GM18520 (cell line): ENCODE data around the gene ACTA1.
"Not testable (repeated sequence)": the region's sequence is repeated elsewhere in the genome, so short reads cannot be mapped to it uniquely, and the experiment has no call there.

ENCODE experiments used
- ATAC-seq: cut with Tn5 transposase; IDR thresholded peaks from one replicate; pipeline ENCODE4 v1.9.1; 2021; ENCODE audit not compliant: unreplicated experiment

ACTA1 gene

DNA sequence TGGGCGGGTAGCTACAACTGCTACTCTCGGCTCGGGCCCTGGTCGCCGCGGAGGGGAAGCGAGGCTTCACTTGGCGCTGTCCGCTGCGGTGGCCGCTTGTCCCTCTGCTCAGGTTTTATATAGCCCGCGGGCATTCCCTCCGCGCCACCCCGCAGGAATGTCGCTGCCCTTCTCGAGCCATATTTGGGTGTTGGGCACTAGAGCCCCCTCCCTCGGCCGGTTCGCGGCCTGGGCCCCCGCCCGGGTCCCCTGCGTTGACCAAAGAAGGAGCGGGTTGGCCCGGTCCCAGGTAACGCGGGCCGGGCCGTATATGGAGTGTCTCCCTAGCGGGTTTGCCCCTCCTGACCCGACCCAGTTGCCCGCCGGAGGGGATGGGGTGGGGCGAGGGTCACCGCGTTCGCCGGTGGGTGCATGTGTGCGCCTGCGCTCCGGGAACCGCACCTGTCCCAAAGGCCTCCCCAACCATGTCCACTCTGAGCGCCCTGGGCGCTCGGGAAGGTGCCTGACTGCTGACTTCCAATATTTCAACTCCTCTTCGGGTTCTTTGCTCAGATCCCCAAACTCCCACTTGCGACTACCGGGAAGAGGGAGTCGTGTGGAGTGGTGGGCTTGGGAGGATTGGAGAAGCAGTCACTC, at the start of gene ACTA1:
ACTA1 (minus strand) TSS at position 90 of the 636 bp plus-strand sequence. CDS start 979 bp downstream, outside the sequence.
- no peak for ATAC-seq

- no peak for ATAC-seq
Measured at GRCh38 chr1:229482511-229482910, 48.6 kb upstream of the ACTA1 start.

DNA sequence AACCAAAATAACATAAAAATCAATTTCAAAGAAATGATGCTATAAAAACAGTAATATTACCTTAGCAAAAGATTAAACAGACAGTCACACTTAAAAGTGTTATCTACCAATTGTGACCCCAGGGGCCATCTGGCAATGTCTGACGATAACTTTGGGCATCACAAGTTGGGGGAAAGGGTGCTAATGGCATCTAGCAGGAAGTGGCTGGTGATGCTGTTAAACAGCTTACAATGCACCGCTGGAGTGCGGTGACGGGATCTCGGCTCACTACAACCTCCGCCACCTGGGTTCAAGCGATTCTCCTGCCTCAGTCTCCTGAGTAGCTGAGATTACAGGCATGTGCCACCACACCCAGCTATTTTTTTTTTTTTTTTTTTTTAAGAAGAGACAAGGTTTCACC, 46.6 kb upstream of the ACTA1 start:
- no peak for ATAC-seq

DNA sequence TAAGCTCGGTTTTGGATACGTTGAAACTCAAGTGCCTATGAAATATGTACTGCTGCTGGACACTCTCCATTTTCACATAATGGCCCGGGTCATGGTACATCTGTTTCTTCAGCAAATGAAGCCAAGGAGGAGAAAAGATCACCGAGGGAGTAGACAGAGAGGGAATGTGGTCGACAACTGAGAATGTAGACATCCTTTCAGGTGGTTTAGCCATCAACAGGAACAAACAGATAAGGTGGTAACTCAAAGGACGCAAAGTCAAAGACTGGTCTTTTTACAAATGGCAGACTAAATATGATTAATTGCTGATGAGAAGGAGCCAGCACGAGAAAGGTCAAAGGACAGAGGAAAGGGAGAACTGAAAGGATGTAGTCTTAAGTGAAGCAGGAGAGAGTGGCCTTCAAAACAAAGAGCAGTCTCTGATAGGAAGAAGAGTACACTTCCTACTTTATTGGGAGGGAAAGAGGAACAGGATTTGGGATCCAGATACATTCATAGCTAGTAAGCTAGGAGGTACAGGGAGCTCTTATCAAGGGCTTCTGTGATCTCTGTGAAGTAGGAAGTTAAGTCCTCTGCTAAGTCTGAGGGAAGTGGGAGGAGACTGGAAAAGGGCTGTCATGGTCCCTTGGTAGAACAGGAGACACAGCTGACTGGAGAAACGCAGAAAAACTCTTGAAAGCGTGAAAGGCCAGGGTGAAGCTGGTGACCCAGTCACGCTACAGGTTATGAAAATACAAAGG, 45.9 kb upstream of the ACTA1 start:
- ATAC-seq: no peak

DNA sequence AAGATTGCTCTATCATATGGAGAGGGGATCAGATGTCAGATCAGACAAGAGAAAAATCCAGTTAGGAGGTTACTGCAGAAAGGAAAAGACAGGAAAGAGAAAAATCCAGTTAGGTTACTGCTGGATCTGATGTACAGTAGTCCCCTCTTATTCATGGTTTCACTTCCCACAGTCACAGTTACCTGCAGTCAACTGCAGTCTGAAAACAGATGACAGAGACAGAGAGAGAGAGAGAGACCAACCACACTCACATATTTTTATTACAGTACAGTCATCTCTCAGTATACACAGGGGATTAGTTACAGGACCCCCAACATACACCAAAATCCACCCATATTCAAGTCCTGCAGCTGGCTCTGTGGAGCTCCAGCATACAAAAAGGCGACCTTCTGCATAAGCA, 45.0 kb upstream of the ACTA1 start:
- peak; percentile 66 for ATAC-seq

DNA sequence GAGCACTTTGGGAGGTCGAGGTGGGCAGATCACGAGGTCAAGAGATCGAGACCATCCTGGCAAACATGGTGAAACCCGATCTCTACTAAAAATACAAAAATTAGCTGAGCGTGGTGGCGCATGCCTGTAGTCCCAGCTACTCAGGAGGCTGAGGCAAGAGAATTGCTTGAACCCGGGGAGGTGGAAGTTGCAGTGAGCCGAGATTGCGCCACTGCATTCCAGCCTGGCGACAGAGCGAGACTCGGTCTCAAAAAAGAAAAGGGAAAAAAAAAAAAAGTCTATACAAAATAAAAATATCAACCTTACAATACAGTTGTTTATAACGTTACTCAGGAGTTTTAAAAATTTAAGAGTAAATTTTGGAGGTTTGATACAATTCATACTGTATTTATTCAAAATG, 42.0 kb upstream of the ACTA1 start:
- ATAC-seq: not testable (repeated sequence)

- ATAC-seq: no peak
Measured at GRCh38 chr1:229474509-229474908, 40.6 kb upstream of the ACTA1 start.

DNA sequence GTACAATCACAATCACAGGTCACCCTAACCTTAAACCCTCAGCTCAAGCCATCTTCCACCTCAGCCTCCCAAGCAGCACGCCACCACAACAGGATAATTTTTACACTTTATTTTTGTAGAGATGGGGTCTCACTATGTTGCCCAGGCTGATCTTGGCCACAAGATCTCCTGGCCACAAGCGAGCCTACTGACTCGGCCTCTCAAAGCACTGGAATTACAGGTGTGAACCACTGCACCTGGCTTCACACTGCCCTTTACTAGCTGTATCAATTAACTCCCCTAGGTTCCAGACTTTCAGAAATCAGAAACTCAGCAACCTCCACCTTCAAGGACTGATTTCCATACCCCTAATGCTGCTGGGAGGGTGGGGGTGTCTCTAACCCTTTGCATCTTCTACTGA, 37.3 kb upstream of the ACTA1 start:
- no peak for ATAC-seq

GRCh38 chr1:229470406-229471043, 36.6 kb upstream of the ACTA1 start:
- no peak for ATAC-seq

DNA sequence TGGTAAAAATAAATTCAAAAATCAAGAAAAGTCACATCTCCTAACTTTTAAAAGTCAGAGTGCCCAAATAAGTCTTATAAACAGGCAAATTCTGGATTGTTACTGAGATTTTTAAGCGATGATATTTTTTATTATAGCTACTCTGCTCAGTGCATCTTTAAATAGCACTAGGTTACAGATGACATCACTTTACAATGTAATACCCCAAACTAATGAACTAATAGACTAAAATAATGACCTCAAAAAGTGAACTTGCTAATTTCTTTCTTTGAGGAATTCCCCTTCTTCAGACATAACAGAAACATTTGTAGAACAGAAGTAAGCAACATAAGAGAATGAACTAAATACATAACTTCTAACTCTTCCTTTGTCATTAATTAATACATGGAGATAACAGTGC, 33.0 kb upstream of the ACTA1 start:
- ATAC-seq: no peak

GRCh38 chr1:229464672-229465071, 30.8 kb upstream of the ACTA1 start:
- ATAC-seq: no peak

- no peak for ATAC-seq
Measured at GRCh38 chr1:229461032-229461668, 27.3 kb upstream of the ACTA1 start.

- ATAC-seq: no peak
Measured at GRCh38 chr1:229459815-229460214, 25.9 kb upstream of the ACTA1 start.

DNA sequence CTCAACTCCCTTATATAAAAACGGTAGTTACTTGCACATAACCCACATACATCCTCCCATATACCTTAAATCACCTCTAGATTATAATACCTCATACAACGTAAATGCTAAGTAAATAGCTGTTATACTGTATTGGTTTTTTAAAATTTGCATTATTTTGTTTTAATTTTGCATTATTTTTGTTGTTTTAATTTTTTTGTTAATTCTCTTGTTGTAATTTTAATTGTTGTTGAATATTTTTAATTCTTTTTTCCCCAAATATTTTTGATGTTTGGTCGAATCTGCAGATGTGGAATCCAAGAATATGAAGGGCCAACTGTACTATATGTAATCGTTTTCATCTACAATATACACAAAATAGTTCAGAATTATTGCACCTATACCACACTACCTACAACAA, 23.5 kb upstream of the ACTA1 start:
- ATAC-seq: no peak

DNA sequence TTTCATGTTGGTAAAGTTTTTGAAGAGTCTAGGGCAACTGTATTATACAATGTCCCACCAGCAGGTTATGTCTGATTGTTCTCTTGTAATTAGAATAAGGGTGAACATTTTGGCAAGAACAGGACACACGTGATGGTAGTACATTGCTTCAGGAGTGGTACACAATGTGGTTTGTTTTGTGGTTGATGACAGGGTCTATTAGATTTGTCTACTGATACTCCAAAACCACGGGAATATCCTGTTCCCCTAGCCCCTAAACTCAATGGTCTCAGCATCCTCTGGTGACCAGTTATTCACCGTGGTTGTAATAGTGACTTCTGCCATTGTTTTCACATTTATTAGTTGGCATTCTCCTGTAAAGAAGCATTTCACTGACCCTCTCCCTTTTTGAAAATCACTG, 22.1 kb upstream of the ACTA1 start:
- ATAC-seq: no peak

DNA sequence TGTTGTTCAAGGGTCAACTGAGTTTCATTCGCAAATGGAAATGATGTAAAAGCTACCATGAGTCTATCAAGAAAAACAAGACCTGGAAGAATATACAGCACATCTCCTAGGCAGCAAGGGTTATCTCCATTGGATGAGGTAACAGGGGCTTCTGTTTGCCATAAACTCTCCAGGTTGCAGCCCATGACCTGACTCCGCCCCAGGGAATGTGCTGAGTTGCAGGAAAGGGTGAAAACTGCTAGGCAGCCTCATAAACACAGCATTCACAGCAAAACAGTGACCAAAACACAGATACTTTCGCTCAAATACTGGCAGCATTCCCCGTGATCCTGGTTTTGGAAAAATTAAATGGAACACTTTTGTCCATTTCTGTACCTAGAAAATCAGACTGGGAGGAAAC, 20.2 kb upstream of the ACTA1 start:
- ATAC-seq: no peak

DNA sequence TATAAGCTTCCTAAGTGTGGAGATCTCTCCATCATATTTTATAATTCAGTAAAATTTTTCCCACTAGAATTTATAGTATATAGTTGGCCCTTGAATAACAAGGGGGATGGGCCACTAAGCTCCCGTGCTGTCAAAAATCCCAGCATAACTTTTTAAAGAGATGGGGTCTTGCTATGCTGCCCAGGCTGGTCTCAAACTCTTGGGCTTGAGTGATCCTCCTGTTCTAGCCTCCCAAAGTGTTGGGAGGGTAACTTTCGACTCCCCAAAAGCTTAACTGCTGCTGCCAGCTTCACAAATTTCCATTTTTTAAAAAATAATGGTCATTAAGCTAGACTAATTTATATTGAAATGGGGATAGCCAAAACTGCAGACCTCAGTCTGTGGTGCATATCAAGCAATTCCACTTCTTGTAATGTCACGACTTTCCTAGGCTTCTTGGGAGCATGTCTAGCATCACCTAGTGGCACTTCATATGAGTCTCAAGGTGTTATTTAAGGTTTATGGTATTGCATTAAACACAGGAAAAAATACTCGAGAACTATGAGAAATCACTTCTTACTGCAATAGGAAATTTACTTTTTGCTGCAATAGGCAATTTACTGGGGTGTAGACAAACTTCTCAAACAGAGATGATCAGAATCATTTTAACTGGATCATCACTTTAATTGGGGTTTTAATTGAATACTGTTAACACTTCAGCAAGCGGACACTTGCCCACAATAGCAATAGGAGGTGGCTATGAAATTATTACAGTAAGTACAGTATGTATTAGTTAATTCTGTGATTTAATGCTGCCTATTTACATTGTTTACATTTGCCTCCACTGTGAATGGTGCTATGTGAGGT, 19.3 kb upstream of the ACTA1 start:
- no peak for ATAC-seq

DNA sequence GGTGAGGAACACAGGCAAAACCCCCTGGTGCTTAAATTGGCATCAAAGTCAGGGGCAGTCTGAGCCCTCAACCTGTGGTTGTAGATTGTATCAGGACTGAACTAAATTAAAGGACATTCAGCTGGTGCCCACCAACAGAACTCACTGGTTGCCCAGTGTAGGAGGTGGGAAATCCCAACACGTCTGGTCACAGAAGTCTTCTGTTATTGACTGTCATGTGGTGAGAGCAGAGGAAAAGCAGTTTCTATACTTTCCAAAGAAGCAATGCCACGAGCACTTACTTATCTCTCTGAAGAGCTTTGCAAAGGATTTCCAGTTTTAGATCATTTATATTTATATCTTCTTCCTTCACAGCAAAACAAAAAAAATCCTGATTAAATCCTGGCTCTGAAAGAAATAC, 15.0 kb upstream of the ACTA1 start:
- ATAC-seq: no peak

GRCh38 chr1:229448354-229448753, 14.5 kb upstream of the ACTA1 start:
- no peak for ATAC-seq

DNA sequence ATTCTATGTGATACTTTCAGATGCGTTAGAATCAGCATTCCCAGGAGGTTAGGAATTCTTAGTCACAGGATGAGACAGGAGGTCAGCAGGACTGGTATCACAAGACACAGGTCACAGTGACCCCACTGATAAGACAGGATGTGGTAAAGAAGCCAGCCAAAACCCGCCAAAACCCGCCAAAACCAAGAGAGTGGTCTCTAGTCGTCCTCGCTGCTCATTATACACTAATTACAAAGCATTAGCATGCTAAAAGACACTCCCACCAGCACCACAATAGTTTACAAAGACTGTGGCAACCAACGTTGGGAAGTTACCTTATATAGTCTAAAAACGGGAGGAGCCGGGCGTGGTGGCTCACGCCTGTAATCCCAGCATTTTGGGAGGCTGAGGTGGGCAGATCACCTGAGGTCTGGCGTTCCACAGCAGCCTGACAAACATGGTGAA, 13.9 kb upstream of the ACTA1 start:
- no peak for ATAC-seq

DNA sequence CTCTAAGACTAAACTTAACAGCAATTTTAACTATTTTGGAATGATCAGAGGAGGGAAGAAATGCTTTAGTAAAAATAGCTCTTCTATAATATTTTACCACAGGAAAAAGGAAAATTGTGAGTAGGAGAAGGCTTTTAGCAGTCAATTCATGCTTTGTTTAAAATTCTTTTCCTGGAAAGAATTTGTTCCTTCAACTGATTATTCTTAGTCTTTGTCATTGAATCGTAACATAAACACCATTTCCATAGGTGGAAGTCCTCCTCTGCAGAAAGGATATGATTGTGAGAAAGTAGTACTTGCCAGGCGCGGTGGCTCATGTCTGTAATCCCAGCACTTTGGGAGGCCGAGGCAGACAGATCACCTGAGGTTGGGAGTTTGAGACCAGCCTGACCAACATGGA, 11.9 kb upstream of the ACTA1 start:
- no peak for ATAC-seq
